Measurements from ENCODE around the gene TMEM203.
A peak's percentile ranks its signal among the peaks of the same experiment; 100 is the strongest.

The TMEM203 gene

GRCh38 chr9:137190315-137190856, 15.1 kb downstream of the TMEM203 start:
- TF ChIP-seq TCF12 (IDR thresholded peaks at IDR 0.05; ENCODE audit: low read depth): no peak
- no peak for TF ChIP-seq MAX (IDR thresholded peaks at IDR 0.05)
- 0 out of 2 replicates have a peak, but pooled peaks have one; percentile 5 for TF ChIP-seq RAD21 (IDR thresholded peaks at IDR 0.05; ENCODE audit: low read depth)
- TF ChIP-seq CREB1 (IDR thresholded peaks at IDR 0.05; ENCODE audit: low read depth): no peak
- TF ChIP-seq YY1 (IDR thresholded peaks at IDR 0.05; ENCODE audit: low read depth): no peak
- TF ChIP-seq EP300 (IDR thresholded peaks at IDR 0.05; ENCODE audit: borderline replicate concordance): no peak
- no peak for TF ChIP-seq USF1 (IDR thresholded peaks at IDR 0.05)
- TF ChIP-seq FOXM1 (IDR thresholded peaks at IDR 0.05; ENCODE audit: borderline replicate concordance, low read depth): no peak

GRCh38 chr9:137189297-137190295, 15.9 kb downstream of the TMEM203 start:
- no peak for TF ChIP-seq TEAD4 (IDR thresholded peaks at IDR 0.05)
- TF ChIP-seq USF1 (IDR thresholded peaks at IDR 0.05): no peak
- 0 out of 2 replicates have a peak, but pooled peaks have one; percentile 4 for TF ChIP-seq REST (IDR thresholded peaks at IDR 0.05; ENCODE audit: low read depth)

- TF ChIP-seq TEAD4 (IDR thresholded peaks at IDR 0.05) (peak; percentile 53), CEBPB (IDR thresholded peaks at IDR 0.05) (no peak), EGR1 (IDR thresholded peaks at IDR 0.05) (0 out of 2 replicates have a peak, but pooled peaks have one; percentile 29), RAD21 (IDR thresholded peaks at IDR 0.05; ENCODE audit: low read depth) (peak; percentile 55; the same call in 1 of the 2 replicates), FOXM1 (IDR thresholded peaks at IDR 0.05; ENCODE audit: borderline replicate concordance, low read depth) (no peak), TCF12 (IDR thresholded peaks at IDR 0.05; ENCODE audit: low read depth) (no peak; the same call in 1 of the 2 replicates), ZBTB7A (IDR thresholded peaks at IDR 0.05; ENCODE audit: low read depth) (peak; percentile 36), USF1 (IDR thresholded peaks at IDR 0.05) (peak; percentile 44), CREB1 (IDR thresholded peaks at IDR 0.05; ENCODE audit: low read depth) (peak; percentile 100), MAX (IDR thresholded peaks at IDR 0.05) (peak; percentile 79), YY1 (IDR thresholded peaks at IDR 0.05; ENCODE audit: low read depth) (peak; percentile 90), TAF1 (IDR thresholded peaks at IDR 0.05; ENCODE audit: low read depth) (peak; percentile 53), REST (IDR thresholded peaks at IDR 0.05; ENCODE audit: low read depth) (0 out of 2 replicates have a peak, but pooled peaks have one; percentile 2), EP300 (IDR thresholded peaks at IDR 0.05; ENCODE audit: borderline replicate concordance) (no peak), NFIC (IDR thresholded peaks at IDR 0.05) (peak; percentile 59; the same call in 1 of the 2 replicates)
Observed at GRCh38 chr9:137188490-137189296, 16.8 kb downstream of the TMEM203 start, which contains the start of the genes ANAPC2 and SSNA1. Gene ANAPC2, minus strand, starts transcription at chr9:137188560. Its CDS starts 28 bp downstream, at chr9:137188532. Gene SSNA1, plus strand, starts transcription at chr9:137188676. Its CDS starts 51 bp downstream, at chr9:137188727.

- TF ChIP-seq TCF12 (IDR thresholded peaks at IDR 0.05; ENCODE audit: low read depth): 0 out of 2 replicates have a peak, but pooled peaks have one; percentile 45
- TF ChIP-seq USF1 (IDR thresholded peaks at IDR 0.05): no peak
Observed at GRCh38 chr9:137188086-137188489, 17.4 kb downstream of the TMEM203 start.

Measured in Ishikawa (cell line).